HG02763 (cell line): ENCODE data around the gene DSCAML1.
"Not testable (repeated sequence)": the region's sequence is repeated elsewhere in the genome, so short reads cannot be mapped to it uniquely, and the experiment has no call there.

Experiments used
- ATAC-seq: cut with Tn5 transposase; IDR thresholded peaks from one replicate; pipeline ENCODE4 v1.9.1; 2021; ENCODE audit warnings: mild to moderate bottlenecking, moderate library complexity; ENCODE audit not compliant: unreplicated experiment

Gene DSCAML1

DNA sequence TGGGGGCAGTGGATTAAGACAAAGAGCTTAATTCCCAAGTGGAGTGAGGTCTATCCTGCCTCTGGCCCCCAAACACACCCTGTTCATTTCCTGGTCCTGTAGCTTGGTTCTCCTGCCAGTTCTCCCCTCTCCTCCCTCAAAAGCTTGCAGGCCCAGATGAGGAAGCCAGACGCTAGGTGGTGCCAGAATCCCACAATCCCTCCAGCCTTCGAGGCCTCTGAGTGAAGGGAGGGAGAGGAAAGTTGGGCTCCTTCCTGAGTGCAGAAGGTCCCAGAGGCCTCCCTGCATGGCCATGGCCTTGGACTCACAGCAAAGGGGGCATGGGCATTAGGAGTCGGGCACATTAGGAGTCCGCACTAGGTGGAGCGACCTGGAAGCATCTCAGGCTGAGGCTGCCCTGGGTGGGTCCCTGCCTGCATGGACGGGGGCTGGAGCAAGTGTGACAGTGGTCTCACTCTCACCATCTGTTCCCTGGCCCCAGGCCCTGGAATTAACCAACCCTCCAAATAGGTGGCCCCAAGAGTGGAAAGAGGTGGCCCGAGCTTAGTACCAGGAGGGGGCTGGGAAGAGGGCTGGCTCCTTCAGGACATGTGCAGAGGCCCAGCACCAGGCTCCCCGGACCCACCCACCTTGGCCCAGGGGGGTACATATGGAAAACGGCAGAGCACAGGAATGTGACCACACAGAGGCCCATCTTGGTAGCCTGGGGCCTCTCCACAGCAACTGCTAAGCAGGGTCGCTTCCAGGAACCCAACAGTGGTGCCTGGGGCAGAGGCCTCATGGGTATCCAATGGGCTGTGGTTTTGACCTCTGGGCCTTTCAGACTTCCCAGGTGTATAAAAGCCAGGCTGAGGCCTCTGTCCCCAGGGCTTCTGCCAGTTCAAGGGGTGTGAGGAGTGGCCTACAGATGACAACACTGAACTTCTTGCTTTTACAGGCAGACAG lies 22.4 kb upstream of the DSCAML1 start:
- no peak for ATAC-seq

DNA sequence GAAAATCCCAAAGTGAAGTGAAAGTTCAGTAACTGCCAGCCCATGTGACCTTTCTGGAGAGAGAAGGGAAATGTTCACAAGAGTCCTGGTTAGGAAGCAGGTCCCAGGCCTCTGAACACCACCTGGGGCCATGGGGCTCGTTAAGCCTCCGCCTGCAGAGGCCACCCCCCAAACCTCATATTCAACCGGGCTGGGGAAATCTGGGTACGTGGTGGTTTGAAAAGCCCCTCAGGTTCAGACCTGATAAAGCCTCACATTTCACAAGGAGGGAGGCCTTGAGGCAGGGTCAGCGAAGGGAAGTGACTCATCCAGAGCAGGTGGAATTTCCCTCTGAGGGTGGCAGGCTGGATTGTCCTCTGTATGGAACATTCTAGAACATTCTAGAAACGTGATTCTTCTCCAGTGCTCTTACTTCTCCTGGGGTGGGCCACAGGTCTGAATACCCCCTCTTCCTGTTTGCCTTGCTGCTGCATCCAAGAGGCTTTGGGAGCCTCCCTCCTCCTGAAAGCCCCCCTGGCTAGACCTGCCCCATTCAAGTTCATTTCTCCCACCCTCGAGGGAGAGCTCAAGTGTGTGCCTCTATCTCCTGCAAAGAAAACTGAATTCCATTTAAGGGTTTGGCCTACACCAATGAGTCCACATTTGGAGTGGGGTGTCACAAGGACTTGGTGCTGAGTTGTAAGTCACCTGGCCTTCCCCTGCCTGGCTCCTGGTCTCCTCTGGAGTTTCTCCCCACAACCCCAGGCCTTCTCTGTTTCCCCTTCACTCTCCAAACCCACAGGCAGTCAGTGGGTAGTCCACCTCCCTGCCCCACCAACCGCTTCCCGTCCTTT lies 21.2 kb upstream of the DSCAML1 start:
- no peak for ATAC-seq

DNA sequence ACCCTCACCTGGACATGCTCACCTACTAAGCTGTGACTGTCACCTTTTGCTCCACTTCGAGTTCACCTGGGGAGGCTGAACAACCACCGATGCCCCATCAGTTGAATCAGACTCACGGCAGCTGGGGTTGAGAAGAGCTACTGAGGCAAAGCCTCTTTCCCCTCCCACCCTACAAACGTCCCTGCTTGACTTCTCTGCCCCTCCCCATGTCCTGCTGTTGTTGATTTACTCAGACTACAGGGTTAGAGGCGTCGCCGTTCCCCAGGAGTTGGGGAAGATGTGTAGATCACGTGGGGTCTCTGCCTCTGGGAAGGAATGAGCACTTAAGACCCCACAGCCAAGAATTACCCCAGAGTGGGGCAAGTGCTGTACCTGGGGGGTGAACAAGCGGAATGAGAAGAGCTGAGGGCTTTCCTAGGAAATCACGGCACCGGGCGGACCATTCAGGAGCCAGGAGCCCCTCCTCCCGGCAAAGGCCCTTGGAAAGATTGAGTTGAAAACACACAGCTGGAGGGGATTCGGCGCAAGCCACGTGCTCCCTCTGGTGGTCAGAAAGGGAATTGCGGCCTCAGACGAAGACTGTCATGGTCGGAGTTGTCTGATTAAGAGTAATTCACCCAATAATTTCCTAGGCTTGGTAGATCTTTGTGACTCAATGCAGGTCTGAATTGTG lies 20.5 kb upstream of the DSCAML1 start:
- no peak for ATAC-seq

DNA sequence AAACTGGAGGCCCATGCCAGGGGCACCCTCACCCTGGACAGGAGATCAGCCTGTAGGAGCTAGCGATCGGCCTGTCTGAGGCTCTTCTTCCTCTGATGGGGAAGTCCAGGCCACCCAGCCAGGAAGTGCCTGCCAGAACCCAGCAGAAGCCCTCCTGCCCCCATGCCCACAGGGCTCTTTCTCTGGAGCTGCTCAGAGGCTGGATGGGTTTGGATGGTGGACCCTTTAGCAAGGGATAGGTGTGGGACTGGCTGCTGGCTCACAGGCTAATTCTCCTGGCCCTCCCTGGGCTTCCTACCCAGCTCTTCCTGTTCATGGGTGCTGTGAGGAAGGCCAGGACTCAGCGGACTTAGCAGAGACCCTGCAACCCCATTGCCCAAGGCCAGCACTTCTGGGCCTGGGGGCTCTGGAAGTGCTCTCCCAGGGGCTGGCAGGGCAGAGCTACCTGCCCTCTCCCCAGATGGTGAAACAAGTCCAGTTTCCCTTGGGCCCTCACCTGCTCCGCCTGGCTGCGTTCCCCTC lies 19.9 kb upstream of the DSCAML1 start:
- no peak for ATAC-seq

DNA sequence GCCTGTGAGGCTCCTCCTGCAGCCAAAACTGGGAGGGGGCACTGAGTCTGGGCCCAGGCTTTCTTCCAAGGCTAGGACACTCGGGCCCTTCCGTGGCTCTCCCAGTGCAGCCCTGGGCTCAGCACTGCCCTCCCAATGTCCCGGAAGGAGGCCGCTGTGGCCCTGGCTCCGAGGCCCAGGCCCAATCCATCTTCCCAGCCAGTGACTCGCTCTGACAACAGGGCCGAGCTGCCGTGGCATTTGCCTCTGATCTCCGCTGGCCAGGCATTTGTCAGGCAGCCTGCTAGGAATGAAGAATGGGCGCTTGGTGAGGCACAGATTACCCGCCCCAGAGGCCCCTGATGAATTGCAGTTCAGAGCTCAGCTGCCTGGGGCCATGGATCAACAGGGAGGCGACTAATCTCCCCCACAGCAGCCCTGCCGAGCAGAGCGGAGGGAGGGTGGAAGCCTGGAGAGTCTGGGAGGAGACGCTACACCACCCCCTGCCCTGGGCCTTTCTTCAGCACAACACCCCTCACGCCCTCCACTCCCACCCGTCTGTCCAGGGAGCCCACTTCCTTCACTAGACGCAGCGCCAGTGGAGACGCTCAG lies 19.2 kb upstream of the DSCAML1 start:
- no peak for ATAC-seq

DNA sequence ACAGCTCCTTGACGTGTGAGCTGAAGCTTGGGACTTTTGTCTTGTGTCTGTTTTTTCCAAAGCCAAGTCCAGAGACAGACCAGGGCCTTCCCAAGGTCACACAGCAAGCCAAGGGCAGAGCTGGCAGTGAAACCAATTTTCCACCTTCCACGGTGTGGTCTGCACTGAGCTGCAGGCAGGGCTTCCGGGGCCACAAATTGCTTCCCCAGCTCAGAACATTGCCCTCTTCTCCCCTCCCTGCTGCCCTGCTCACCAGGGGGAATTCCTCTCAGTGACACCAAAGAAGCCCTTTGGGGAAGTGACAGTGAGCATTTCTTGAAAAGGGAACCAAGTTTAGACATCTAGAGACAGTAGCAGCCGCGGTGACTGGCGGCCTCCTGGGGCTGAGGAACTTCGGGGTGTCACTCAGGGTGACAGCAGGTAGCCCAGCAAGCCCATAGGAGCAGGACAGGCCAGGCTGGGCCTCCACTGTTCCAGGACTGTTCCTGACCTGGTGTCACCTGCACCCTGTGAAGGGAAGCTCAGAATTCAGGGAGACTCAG lies 18.3 kb upstream of the DSCAML1 start:
- ATAC-seq, result peak; percentile 43

DNA sequence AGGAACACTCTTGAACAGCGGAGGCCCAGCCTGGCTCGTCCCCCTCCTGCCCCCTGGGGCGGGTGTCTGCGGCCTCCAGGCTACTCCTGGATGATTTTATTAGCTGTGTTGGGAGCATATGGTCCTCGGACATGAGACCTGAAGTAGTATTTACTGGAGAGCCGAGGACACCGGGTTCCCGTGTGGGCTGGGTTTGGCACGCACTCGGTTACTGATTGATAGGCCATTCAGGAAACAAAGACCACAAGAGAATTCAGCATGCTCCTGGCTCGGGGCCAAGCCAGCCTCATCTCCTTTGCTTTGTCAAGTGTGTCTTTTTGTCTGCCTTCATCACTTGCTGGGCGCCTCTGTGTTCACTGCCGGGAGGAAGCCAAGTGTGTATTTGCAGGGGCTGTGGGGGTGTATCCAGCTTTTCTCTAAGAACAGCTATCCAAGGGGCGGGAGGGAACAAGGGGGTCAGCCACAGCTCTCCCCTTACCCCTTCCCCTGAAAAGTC lies 17.8 kb upstream of the DSCAML1 start:
- peak; percentile 42 for ATAC-seq

DNA sequence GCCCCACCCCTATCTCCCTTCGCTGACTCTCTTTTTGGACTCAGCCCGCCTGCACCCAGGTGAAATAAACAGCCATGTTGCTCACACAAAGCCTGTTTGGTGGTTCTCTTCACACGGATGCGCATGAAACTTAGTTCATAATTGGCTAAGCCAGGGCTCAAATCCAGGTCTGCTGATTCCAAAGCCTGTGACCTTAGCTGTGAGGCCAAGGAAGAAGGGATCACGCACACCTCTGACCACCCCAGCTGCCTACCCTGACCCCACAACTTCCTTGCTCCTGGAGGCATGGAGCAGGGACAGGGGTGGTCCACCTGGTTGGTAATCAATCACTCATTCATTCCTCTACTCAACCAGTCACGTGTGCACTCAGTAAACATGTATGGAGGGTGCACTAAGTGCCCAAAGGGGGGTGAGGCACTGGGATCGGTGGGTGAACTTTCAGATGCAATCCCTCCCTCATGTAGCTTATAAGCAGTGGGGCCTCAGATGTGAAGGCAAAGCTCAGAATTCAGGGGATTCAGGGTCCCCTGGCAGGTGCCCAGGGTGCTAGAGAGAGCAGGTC lies 17.3 kb upstream of the DSCAML1 start:
- ATAC-seq, result no peak

DNA sequence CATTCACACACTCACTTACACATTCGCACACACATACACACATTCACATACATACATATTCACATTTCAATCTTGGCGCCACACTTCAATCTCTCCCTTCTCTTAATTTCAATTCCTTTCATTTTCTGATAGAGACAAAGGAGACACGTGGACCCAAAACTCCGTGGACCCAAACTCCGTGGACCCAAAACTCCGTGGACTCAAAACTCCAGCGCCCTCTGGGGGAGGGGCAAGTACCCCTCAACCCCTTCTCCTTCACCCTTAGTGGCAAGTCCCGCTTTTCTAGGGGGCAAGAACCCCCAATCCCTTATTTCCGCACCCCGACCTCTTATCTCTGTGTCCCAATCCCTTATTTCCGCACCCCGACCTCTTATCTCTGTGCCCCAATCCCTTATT lies 13.0 kb upstream of the DSCAML1 start:
- ATAC-seq, result not testable (repeated sequence)

DNA sequence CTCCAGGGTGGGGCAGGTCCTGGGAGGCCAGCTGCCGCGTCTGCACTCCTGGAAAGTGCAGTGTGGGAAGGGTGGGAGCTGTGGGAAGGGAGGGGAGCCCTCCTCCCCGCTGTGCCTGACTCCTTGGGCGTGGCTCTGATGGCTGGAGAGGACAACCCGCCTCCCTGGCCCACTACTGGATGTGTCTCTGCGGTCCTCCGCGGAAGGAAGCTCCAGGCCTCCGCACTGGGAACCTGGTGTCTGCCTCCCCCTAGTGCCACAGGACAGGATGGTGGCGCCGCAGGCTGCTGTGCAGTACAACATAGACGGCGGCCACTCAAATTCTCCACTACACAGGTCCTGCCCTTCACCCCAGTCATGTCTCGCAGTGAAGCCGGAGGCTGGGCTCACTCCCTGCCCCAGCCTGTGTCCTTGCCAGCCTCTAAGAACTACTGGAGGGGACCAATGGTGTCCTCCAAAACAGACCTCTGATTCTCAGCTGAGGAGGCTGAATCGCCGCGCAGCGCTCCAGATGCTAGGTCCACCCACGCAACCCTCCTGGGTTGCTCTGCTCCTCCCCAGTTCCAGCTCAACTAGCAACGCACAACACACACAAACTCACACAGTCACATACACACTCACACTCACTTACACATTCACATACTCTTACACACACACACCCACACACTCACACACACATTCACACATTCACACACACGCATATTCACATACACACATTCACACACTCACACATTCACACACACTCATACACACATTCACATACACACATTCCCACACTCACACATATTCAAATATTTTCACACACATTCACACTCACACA lies 12.4 kb upstream of the DSCAML1 start:
- no peak for ATAC-seq

DNA sequence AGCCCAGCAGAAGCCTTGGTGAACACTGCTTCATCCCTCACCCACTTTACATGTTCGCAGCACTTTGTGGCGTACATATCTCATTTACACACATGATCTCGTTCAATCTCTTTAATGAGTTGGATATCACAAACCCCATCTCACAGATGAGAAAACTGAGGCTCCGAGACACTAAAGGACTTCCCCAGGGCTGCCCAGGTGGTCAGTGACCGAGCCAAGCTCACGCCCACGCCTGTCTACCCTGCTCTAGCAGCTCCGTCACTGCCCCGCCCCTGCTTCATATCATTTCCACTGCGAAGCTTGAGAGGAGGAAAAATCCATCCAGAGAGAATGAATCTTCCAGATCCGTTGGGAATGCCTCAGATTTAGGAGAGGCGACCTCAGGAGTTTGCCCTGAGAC lies 11.8 kb upstream of the DSCAML1 start:
- no peak for ATAC-seq

DNA sequence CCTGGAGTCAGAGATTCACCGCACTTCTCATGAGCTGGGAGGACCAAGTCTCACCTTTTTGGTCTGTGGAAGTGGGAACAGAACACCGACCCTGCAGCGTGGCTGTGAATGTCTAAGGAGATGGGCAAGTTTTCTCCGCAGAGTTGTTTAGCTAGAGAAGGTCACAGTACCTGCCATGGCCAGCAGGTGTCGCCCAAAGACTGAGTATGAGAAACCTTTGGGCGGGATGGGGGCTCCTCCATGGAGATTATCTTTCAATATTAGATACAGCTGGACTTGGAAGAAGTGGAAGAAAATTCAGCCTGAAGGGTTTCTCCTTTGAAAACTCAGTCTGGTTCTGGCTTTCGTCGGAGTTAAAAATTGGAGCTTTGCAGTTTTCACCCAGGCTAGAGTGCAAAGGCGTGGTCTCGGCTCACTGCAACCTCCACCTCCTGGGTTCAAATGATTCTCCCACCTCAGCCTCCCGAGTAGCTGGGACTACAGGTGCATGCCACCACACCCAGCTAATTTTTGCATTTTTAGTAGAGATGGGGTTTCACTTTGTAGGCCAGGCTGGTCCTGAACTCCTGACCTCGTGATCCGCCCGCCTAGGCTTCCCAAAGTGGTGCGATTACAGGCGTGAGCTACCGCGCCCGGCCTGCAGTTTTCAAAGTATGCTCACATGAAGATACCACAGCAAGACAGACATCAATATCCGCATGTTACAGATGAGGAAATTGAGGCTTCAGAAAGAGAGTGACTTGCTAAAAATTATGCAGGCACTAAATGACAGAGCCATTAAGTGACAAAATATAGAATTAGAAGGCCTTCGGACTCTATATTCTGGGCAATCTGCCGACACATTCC lies 10.7 kb upstream of the DSCAML1 start:
- ATAC-seq, result no peak

DNA sequence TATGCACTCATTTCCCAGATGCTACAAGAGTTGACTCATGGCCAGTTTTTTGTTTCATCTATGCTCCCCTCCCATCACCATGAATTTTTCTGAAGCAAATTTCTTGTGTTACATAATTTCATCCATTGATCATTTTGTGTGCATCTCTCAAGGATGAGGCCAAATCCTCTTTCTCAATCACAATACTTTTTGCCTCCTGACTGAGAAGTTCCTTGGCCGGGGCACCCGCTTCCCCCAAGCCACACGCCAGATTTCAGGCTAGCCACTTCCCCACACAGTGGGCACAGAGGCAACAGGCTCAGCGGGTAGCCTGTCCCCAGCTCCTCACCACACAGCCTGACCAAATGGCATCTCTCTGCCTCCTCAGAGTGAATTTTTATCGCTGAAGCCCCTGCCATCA lies 9.8 kb upstream of the DSCAML1 start:
- no peak for ATAC-seq

DNA sequence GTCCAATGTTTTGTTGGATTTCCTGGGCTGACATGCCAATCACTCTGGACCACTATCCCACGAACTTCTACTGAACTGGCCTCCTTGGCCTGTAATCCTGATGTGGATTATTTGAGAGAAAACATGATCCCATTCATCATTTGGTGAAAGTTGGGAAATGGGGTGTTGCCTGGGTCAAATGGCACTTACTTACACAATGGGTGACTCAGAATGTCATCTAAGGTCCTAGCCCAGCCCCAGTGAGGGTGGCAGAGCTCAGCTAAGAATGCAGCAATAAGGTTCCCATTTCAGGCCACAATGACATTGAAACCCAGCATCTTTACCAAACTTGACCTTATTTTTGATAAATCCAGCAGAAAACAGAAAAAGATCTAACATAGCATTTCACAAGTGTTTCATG lies 8.0 kb upstream of the DSCAML1 start:
- ATAC-seq, result no peak

DNA sequence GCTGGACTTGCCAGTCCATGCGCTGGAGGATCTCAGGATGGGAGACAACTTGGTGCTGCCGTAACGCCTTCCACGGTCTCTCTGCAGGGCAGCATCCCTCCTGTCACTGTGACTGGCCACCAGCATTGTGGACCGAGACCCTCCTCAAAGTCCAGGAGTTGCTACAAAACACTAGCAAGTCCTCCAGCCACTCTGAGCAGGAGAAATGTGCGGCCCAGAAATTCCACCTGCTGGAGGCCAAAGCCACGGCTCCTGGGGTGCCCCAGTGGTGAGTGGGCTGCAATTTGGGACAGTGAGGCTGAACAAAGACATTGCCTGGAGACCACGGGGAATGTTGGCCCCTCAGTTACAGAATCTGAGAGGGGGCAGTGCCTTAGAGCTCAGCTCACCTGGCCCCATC lies 6.9 kb upstream of the DSCAML1 start:
- ATAC-seq, result no peak

DNA sequence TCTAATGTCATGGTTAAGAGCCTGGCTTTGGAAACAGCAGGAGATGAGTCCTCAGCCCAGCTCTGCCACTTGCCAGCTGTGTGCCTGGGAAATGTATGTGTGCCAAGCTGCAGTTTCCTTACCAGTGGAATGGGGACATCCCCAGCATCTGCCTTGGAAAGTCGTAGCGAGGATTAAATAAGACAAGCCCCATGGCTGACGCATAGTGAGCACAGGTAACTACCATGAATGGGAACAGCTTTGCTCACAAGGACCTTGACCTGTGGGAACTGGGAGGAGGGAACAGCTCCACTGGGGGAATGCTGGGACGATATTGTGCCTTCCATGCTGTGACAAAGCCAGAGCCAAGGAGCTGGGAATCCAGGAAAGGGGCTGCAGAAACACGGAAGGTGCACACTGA lies 2.6 kb upstream of the DSCAML1 start:
- no peak for ATAC-seq

DNA sequence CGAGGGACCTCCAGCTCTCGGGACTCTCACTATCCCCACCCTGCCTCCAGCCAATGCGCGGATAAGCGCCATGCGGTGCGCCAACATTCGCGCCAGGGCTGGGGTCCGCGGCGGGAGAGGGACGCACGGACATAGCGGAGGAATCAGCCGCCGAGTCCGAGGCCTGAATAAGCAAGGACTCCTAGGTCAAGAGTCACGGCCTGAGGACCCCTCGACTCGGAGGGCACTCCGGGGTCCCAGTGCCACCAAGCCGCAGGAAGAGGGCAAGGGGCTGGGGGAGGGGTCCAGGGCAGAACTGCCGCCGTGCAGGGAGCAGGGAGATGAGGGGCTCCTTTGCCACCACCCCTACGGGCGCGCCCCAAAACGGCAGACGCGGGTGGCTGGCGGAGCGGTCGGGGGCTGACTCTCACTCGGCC lies 552 bp downstream of the DSCAML1 start:
- no peak for ATAC-seq
